ENCODE measurements around the gene KRTAP25-1. TPM values are rescaled to one million over a fixed set of nuclear protein-coding genes. Genes with fewer than 3 reads are reported as not detected.

The KRTAP25-1 gene, protein sequence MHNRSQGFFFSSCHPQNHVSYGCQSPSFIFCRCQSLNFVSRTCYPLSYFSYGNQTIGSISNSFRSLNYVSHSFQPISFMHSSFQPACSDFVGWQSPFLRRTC
- not detected for total RNA-seq
- not detected for polyA plus RNA-seq

DNA sequence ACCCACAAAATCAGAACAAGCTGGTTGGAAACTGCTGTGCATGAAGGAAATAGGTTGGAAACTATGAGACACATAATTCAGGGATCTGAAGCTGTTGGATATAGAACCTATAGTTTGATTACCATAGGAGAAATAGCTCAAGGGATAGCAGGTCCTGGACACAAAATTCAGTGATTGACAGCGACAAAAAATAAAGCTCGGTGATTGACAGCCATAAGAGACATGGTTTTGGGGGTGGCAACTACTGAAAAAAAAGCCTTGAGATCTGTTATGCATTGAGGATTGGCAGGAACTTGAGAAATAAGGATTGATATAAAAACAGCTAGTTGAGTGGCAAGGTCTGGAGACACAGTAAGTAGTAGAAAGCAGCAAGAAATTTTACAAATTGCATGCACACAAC lies at the start of gene KRTAP25-1:
Gene KRTAP25-1 (minus strand): TSS at position 300 of the 400 bp plus-strand sequence. CDS start 24 bp downstream, at position 276.
- DNase-seq, result no peak
- Mint-ChIP-seq H3K4me1 (no peaks in the 10 kb centered on the region), H3K36me3 (no peaks in the 10 kb centered on the region), H3K4me3 (no peak within 1 kb of the TSS), H3K27me3 (no peaks in the 10 kb centered on the region), H3K27ac (no peak within 1 kb of the TSS), H3K9me3 (peaks cover 0 to 4% (median 0%) of the 10 kb centered on the region in 5 donors)
- no peak within 1 kb of the TSS for H3K4me3 ChIP-seq (ENCODE audit: low read length)
- H3K9me3 ChIP-seq (ENCODE audit: low read length), result no peaks in the 10 kb centered on the region
- no peaks in the 10 kb centered on the region for H3K4me1 ChIP-seq (ENCODE audit: insufficient read depth, low read length)
- H3K27ac ChIP-seq (ENCODE audit: low read depth, low read length), result no peak within 1 kb of the TSS
- no peaks in the 10 kb centered on the region for H3K36me3 ChIP-seq (ENCODE audit: insufficient read depth, low read length)
- CTCF ChIA-PET, result no interaction called here
- POLR2A ChIA-PET, result no interaction called here
- no peaks in the 10 kb centered on the region for H3K27me3 ChIP-seq (ENCODE audit: insufficient read depth, low read length, poor library complexity, severe bottlenecking)

DNA sequence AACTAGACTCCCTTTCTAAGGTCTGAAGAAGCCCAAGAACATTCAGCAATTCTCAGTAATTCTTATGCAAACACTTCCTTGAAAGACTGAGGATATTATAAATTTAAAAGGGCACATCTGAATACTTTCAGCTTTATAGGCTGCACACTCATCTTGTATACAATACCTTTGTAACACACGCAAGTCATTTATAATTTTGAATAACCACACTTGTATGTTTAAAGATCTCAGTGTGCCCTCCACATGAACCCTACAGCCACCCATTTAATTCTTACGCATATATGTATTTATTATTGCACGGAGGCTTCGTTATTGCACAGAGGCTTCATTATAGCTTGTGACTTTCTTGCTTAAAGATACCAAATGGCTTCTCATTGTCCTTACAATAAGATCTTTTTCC lies 49.4 kb upstream of the KRTAP25-1 start:
- Histone ChIP-seq H3K4me1 (ENCODE audit: insufficient read depth, low read length) (no peaks in the 10 kb centered on the region), H3K27me3 (ENCODE audit: insufficient read depth, low read length, poor library complexity, severe bottlenecking) (no peaks in the 10 kb centered on the region), H3K36me3 (ENCODE audit: insufficient read depth, low read length) (no peaks in the 10 kb centered on the region), H3K9me3 (ENCODE audit: low read length) (no peaks in the 10 kb centered on the region), H3K27ac (ENCODE audit: low read depth, low read length) (no peak overlapping the region), H3K4me3 (ENCODE audit: low read length) (no peak overlapping the region)
- DNase-seq, result no peak
- H3K36me3 Mint-ChIP-seq, result no peaks in the 10 kb centered on the region
- ChIA-PET CTCF (no interaction called here), POLR2A (no interaction called here)
- peaks cover 0 to 1% of the 10 kb centered on the region in 2 donors for H3K27me3 Mint-ChIP-seq
- H3K9me3 Mint-ChIP-seq, result peaks cover 0 to 4% (median 2%) of the 10 kb centered on the region in 5 donors
- H3K27ac Mint-ChIP-seq, result no peak overlapping the region
- no peaks in the 10 kb centered on the region for H3K4me1 Mint-ChIP-seq
- no peak overlapping the region for H3K4me3 Mint-ChIP-seq

DNA sequence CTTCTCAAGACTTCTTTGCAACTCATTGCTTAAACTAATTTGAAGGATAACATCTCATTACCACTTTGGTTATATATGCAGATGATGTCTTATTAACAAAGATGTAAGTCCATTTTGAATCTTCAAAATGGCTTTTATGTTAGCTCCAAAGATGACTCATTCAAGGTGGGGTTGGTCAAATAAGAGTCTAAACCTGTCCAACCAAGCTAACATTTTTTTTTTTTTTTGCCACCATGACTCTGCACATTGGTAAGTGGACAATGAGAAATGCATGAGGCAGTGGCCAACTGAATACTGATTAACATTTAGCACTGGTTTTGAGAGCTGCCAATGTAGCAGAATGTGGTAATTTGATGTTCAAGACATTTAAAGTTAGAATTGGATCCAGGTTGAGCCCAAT lies 48.5 kb upstream of the KRTAP25-1 start:
- H3K27ac ChIP-seq (ENCODE audit: low read depth, low read length), result no peak overlapping the region
- H3K36me3 ChIP-seq (ENCODE audit: insufficient read depth, low read length), result no peaks in the 10 kb centered on the region
- Mint-ChIP-seq H3K27me3 (peaks cover 0 to 1% of the 10 kb centered on the region in 2 donors), H3K36me3 (no peaks in the 10 kb centered on the region), H3K4me3 (no peak overlapping the region), H3K4me1 (no peaks in the 10 kb centered on the region), H3K9me3 (peaks cover 0 to 4% (median 2%) of the 10 kb centered on the region in 5 donors), H3K27ac (no peak overlapping the region)
- H3K4me1 ChIP-seq (ENCODE audit: insufficient read depth, low read length), result no peaks in the 10 kb centered on the region
- CTCF ChIA-PET, result no interaction called here
- no peaks in the 10 kb centered on the region for H3K27me3 ChIP-seq (ENCODE audit: insufficient read depth, low read length, poor library complexity, severe bottlenecking)
- no peak for DNase-seq
- no peak overlapping the region for H3K4me3 ChIP-seq (ENCODE audit: low read length)
- POLR2A ChIA-PET, result interaction anchor here (0.6 kb wide), 1 partner anchor 96 kb away, joined by 3 read pairs; no protein-coding TSS in a partner anchor
- H3K9me3 ChIP-seq (ENCODE audit: low read length), result no peaks in the 10 kb centered on the region

DNA sequence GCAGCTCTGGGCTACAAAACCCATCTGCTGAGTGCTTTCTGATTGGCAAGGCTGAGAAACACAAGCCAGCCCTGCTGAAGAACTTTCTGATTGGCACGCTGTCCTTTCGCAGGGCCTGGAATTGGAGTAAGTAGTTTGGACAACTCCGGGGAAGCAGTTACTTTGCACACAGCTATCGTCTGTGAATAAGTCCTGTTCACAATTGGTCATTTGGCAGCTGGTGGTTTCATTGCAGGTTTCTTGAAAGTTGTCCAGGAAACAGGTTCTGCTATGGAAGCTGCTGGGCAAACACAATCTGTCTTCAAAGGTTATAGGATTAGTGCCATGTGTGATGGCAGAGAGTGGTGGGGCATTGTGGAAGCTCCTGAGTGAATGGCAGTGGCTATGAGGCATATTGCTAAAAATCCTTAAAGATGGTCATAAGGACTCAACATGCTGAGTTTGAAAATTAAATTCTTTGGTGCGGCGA lies 48.0 kb upstream of the KRTAP25-1 start, which contains the start of gene KRTAP27-1:
Gene KRTAP27-1 (minus strand): TSS at position 419 of the 469 bp plus-strand sequence. CDS start 26 bp downstream, at position 393.
- H3K9me3 ChIP-seq (ENCODE audit: low read length), result no peaks in the 10 kb centered on the region
- H3K27me3 ChIP-seq (ENCODE audit: insufficient read depth, low read length, poor library complexity, severe bottlenecking), result no peaks in the 10 kb centered on the region
- no peak within 1 kb of the TSS for H3K27ac Mint-ChIP-seq
- H3K4me3 ChIP-seq (ENCODE audit: low read length), result no peak within 1 kb of the TSS
- H3K4me3 Mint-ChIP-seq, result no peak within 1 kb of the TSS
- H3K36me3 Mint-ChIP-seq, result no peaks in the 10 kb centered on the region
- no peaks in the 10 kb centered on the region for H3K4me1 Mint-ChIP-seq
- no peaks in the 10 kb centered on the region for H3K4me1 ChIP-seq (ENCODE audit: insufficient read depth, low read length)
- no peak within 1 kb of the TSS for H3K27ac ChIP-seq (ENCODE audit: low read depth, low read length)
- ChIA-PET CTCF (no interaction called here), POLR2A (interaction anchor here (0.6 kb wide), 1 partner anchor 97 kb away, joined by 3 read pairs; no protein-coding TSS in a partner anchor)
- peaks cover 0 to 4% (median 2%) of the 10 kb centered on the region in 5 donors for H3K9me3 Mint-ChIP-seq
- no peaks in the 10 kb centered on the region for H3K36me3 ChIP-seq (ENCODE audit: insufficient read depth, low read length)
- H3K27me3 Mint-ChIP-seq, result peaks cover 0 to 1% of the 10 kb centered on the region in 2 donors
- DNase-seq, result no peak

DNA sequence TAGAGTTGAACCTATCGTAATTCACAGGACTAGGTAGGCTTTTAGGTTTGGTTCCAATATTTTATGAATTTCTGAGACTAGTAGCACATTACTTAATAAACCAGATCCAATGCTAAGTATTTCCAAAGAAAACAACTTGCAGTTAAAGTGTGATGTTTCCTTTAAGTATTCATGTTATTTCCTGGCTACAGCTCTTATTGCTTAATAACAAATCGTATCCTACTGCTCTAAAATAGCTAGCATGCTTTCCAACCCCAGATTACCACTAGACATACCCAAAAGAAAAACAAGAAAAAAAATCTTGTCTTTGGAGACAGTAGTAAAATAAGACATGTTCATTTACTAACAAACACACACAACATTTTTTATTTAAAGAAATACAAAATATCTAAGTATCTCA lies 47.3 kb upstream of the KRTAP25-1 start:
- no peak for DNase-seq
- no peak overlapping the region for H3K27ac ChIP-seq (ENCODE audit: low read depth, low read length)
- Mint-ChIP-seq H3K36me3 (no peaks in the 10 kb centered on the region), H3K4me3 (no peak overlapping the region), H3K4me1 (no peaks in the 10 kb centered on the region), H3K27ac (no peak overlapping the region), H3K27me3 (peaks cover 0 to 1% of the 10 kb centered on the region in 2 donors), H3K9me3 (peaks cover 0 to 4% (median 2%) of the 10 kb centered on the region in 5 donors)
- ChIA-PET POLR2A (no interaction called here), CTCF (no interaction called here)
- no peak overlapping the region for H3K4me3 ChIP-seq (ENCODE audit: low read length)
- no peaks in the 10 kb centered on the region for H3K9me3 ChIP-seq (ENCODE audit: low read length)
- H3K27me3 ChIP-seq (ENCODE audit: insufficient read depth, low read length, poor library complexity, severe bottlenecking), result no peaks in the 10 kb centered on the region
- H3K36me3 ChIP-seq (ENCODE audit: insufficient read depth, low read length), result no peaks in the 10 kb centered on the region
- H3K4me1 ChIP-seq (ENCODE audit: insufficient read depth, low read length), result no peaks in the 10 kb centered on the region

DNA sequence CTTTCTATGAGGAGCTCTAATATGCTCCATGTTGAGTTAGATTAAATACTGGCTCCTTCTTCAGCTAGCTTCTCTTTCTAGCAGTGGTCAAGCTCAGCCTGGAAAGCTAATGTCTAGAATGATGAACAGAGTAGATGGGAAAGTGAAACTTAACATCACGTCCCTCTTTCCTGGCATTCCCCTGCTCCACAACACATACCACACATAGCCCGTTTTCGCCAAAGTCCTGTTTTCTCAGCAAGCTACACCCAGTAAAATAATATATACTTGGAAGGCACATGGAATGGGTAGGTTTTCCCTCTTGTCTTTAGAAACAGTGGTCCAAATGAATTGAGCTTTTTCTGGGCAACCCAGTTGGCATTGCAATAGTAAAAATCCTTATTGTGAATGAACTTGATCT lies 44.4 kb upstream of the KRTAP25-1 start:
- H3K27me3 ChIP-seq (ENCODE audit: insufficient read depth, low read length, poor library complexity, severe bottlenecking), result no peaks in the 10 kb centered on the region
- H3K9me3 Mint-ChIP-seq, result peaks cover 0 to 4% (median 2%) of the 10 kb centered on the region in 5 donors
- H3K4me3 ChIP-seq (ENCODE audit: low read length), result no peak overlapping the region
- H3K27ac ChIP-seq (ENCODE audit: low read depth, low read length), result no peak overlapping the region
- no peaks in the 10 kb centered on the region for H3K36me3 ChIP-seq (ENCODE audit: insufficient read depth, low read length)
- H3K4me3 Mint-ChIP-seq, result no peak overlapping the region
- H3K9me3 ChIP-seq (ENCODE audit: low read length), result no peaks in the 10 kb centered on the region
- no peaks in the 10 kb centered on the region for H3K4me1 ChIP-seq (ENCODE audit: insufficient read depth, low read length)
- H3K4me1 Mint-ChIP-seq, result no peaks in the 10 kb centered on the region
- no peak for DNase-seq
- no peak overlapping the region for H3K27ac Mint-ChIP-seq
- ChIA-PET CTCF (no interaction called here), POLR2A (no interaction called here)
- no peaks in the 10 kb centered on the region for H3K27me3 Mint-ChIP-seq
- H3K36me3 Mint-ChIP-seq, result no peaks in the 10 kb centered on the region

DNA sequence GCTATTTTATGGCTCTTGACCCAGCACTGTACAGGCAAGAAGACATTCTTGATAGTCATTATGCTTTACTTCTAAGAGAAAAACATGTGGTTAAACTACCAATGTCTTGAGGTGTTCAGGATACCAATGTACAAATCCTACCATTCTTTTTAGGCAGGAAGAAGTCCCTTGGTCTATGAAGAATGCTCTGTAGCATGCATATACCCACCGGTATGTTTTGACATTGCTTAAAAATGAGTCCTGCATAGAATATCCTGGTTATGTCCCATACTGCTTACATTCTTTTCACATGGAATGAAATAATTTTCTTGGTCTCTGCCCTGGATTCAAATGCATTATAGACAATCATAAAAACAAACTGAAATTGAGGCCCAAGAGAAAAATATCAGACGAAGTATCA lies 43.4 kb upstream of the KRTAP25-1 start:
- ChIA-PET CTCF (no interaction called here), POLR2A (no interaction called here)
- Histone ChIP-seq H3K4me3 (ENCODE audit: low read length) (no peak overlapping the region), H3K27me3 (ENCODE audit: insufficient read depth, low read length, poor library complexity, severe bottlenecking) (no peaks in the 10 kb centered on the region), H3K4me1 (ENCODE audit: insufficient read depth, low read length) (no peaks in the 10 kb centered on the region), H3K36me3 (ENCODE audit: insufficient read depth, low read length) (no peaks in the 10 kb centered on the region), H3K27ac (ENCODE audit: low read depth, low read length) (no peak overlapping the region), H3K9me3 (ENCODE audit: low read length) (no peaks in the 10 kb centered on the region)
- no peak overlapping the region for H3K27ac Mint-ChIP-seq
- H3K36me3 Mint-ChIP-seq, result no peaks in the 10 kb centered on the region
- H3K4me3 Mint-ChIP-seq, result no peak overlapping the region
- H3K9me3 Mint-ChIP-seq, result peaks cover 0 to 6% (median 0%) of the 10 kb centered on the region in 5 donors
- no peaks in the 10 kb centered on the region for H3K4me1 Mint-ChIP-seq
- no peak for DNase-seq
- no peaks in the 10 kb centered on the region for H3K27me3 Mint-ChIP-seq

DNA sequence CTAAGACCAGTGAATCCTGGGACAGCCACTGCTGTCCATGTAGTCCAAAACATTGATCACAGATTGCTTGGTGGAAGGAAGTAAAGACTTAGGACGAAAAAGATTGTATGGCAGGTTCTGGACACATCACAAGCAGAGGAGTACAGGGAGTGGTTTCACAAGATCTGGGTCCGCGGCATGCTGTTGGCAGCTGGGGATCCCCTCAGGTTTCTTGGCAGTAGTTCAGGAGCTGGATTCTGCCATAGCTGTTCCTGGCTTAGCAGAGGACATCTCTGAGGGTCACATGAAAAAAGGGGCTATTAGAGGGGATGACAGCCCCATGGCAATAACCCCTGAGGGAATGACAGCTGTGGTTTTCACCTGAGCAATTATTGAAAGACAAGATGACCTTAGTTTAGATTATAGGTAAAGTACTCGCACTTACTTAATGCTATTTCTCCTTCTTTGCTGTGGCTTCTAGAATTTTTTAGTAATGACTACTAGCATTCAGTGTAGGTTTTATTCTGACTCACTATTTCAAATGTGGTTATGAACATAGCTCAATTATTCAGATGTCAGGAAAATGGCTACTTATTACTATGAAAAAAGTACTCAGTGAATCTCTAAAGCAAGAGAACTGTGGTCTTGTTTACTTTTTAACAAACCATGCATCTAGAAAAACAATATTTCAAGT lies 40.0 kb upstream of the KRTAP25-1 start:
- H3K4me3 Mint-ChIP-seq, result no peak overlapping the region
- H3K27me3 ChIP-seq (ENCODE audit: insufficient read depth, low read length, poor library complexity, severe bottlenecking), result no peaks in the 10 kb centered on the region
- no peak for DNase-seq
- H3K36me3 ChIP-seq (ENCODE audit: insufficient read depth, low read length), result no peaks in the 10 kb centered on the region
- no peaks in the 10 kb centered on the region for H3K36me3 Mint-ChIP-seq
- H3K4me3 ChIP-seq (ENCODE audit: low read length), result no peak overlapping the region
- H3K27ac ChIP-seq (ENCODE audit: low read depth, low read length), result no peak overlapping the region
- H3K4me1 ChIP-seq (ENCODE audit: insufficient read depth, low read length), result no peaks in the 10 kb centered on the region
- no peaks in the 10 kb centered on the region for H3K27me3 Mint-ChIP-seq
- POLR2A ChIA-PET, result no interaction called here
- no peaks in the 10 kb centered on the region for H3K4me1 Mint-ChIP-seq
- CTCF ChIA-PET, result no interaction called here
- peaks cover 3 to 15% (median 9%) of the 10 kb centered on the region in 5 donors for H3K9me3 Mint-ChIP-seq
- H3K9me3 ChIP-seq (ENCODE audit: low read length), result no peaks in the 10 kb centered on the region
- no peak overlapping the region for H3K27ac Mint-ChIP-seq
